ENCODE measurements around the gene LDB2. TPM values are rescaled to one million over a fixed set of nuclear protein-coding genes. Genes with fewer than 3 reads are reported as not detected.

Gene LDB2
- total and polyA plus RNA-seq, 11 donors, result 9.5 to 38.7 (median 26.3) TPM

GRCh38 chr4:16884673-16885460 is 13.6 kb downstream of the LDB2 start:
- 88 to 92% (median 90%) methylated on average over 8 of the region's 8 CpGs for WGBS, 4 donors
- no peak overlapping the region for H3K27ac ChIP-seq
- DNase-seq (no peak), ATAC-seq (no peak)
- intact Hi-C loops (cut with DNase I), result no loop called here
- no peaks in the 10 kb centered on the region for H3K27me3 ChIP-seq
- H3K9me3 ChIP-seq, result no peaks in the 10 kb centered on the region
- TF ChIP-seq POLR2A (IDR thresholded peaks at IDR 0.05) (no peak), CTCF (IDR thresholded peaks at IDR 0.05) (peak in 3 of 12 donors; percentile 13 to 17 (median 16))
- peaks cover 0 to 57% (median 5%) of the 10 kb centered on the region in 9 donors for H3K36me3 ChIP-seq
- peaks cover 0 to 21% (median under 1%) of the 10 kb centered on the region in 12 donors for H3K4me1 ChIP-seq
- no peak overlapping the region for H3K4me3 ChIP-seq

- Histone ChIP-seq H3K27me3 (no peaks in the 10 kb centered on the region), H3K27ac (no peak overlapping the region), H3K9me3 (no peaks in the 10 kb centered on the region), H3K36me3 (peaks cover 0 to 61% (median 5%) of the 10 kb centered on the region in 9 donors), H3K4me3 (no peak overlapping the region), H3K4me1 (peaks cover 0 to 14% (median 0%) of the 10 kb centered on the region in 12 donors)
- WGBS, 4 donors, result 82 to 85% (median 84%) methylated on average over 4 of the region's 4 CpGs
- ATAC-seq, result no peak
- intact Hi-C loops (cut with DNase I), result no loop called here
- no peak for TF ChIP-seq POLR2A (IDR thresholded peaks at IDR 0.05)
- TF ChIP-seq CTCF (IDR thresholded peaks at IDR 0.05), result no peak
- no peak for DNase-seq
These were observed 14.6 kb downstream of the LDB2 start for GRCh38 chr4:16883806-16884205.

- WGBS, 4 donors, result 67 to 79% (median 75%) methylated on average over 7 of the region's 7 CpGs
- Histone ChIP-seq H3K36me3 (peaks cover 0 to 51% (median 0%) of the 10 kb centered on the region in 9 donors), H3K9me3 (no peaks in the 10 kb centered on the region), H3K27me3 (no peaks in the 10 kb centered on the region), H3K4me3 (no peak overlapping the region), H3K4me1 (peaks cover 0 to 14% (median 0%) of the 10 kb centered on the region in 12 donors), H3K27ac (no peak overlapping the region)
- ATAC-seq (no peak), DNase-seq (no peak)
- TF ChIP-seq CTCF (IDR thresholded peaks at IDR 0.05) (no peak), POLR2A (IDR thresholded peaks at IDR 0.05) (no peak)
- intact Hi-C loops (cut with DNase I), result no loop called here
These were observed 17.1 kb downstream of the LDB2 start for GRCh38 chr4:16881151-16881884.

- Histone ChIP-seq H3K4me3 (no peak overlapping the region), H3K4me1 (peaks cover 0 to 8% (median 0%) of the 10 kb centered on the region in 12 donors), H3K36me3 (peaks cover 0 to 10% (median 0%) of the 10 kb centered on the region in 9 donors), H3K9me3 (no peaks in the 10 kb centered on the region), H3K27ac (peak overlapping the region in 2 of 12 donors; percentile 34 to 37), H3K27me3 (no peaks in the 10 kb centered on the region)
- ATAC-seq, result peak in 3 of 4 donors; percentile 46 to 93 (median 67)
- intact Hi-C loops (cut with DNase I), result no loop called here
- 66 to 69% (median 67%) methylated on average over 5 of the region's 5 CpGs for WGBS, 4 donors
- DNase-seq, result peak in 1 of 5 donors; percentile 38
- no peak for TF ChIP-seq POLR2A (IDR thresholded peaks at IDR 0.05)
- TF ChIP-seq CTCF (IDR thresholded peaks at IDR 0.05), result no peak
These were observed 23.0 kb downstream of the LDB2 start for GRCh38 chr4:16875487-16875886.

Measured in heart left ventricle (tissue), 16 donors.